ENCODE data around the gene CYB561D2. TPM values are rescaled to one million over a fixed set of nuclear protein-coding genes. Genes with fewer than 3 reads are reported as not detected.

The CYB561D2 gene
- total RNA-seq, 1 experiment from 2014 or later = 16.8 TPM

GRCh38 chr3:50375258-50375931 lies 24.7 kb downstream of the CYB561D2 start:
- no peaks in the 10 kb centered on the region for H3K23me2 ChIP-seq (ENCODE audit: insufficient read length, low read depth, low read length, poor library complexity, severe bottlenecking)

More at GRCh38 chr3:50375258-50375931, 24.7 kb downstream of the CYB561D2 start:
- Mint-ChIP-seq H3K36me3 (ENCODE audit: insufficient read depth in 1 of 3, low read depth in 3 of 3) (peaks cover 0 to 4% (median 0%) of the 10 kb centered on the region in 3 experiments; a peak in 1 of 7 replicates), H3K4me1 (peaks cover 22 to 55% of the 10 kb centered on the region in 2 experiments), H3K27ac (no peak overlapping the region), H3K27me3 (ENCODE audit: low read depth) (peaks cover 5% of the 10 kb centered on the region), H3K9me3 (no peaks in the 10 kb centered on the region), H3K4me3 (no peak overlapping the region)
- WGBS (ENCODE audit: extremely low coverage, insufficient read length, low lambda C conversion rate) = no CpG with 5 or more reads among the region's 7 CpGs
- no peak overlapping the region for H4K5ac ChIP-seq (ENCODE audit: insufficient read length, low read depth, low read length)
- no peak overlapping the region for H3K27ac ChIP-seq (ENCODE audit: insufficient read length, low read depth, low read length)
- no peak overlapping the region for H2BK120ac ChIP-seq (ENCODE audit: low read depth, low read length, poor library complexity, severe bottlenecking)
- H3K14ac ChIP-seq (ENCODE audit: insufficient read depth, low read length) = no peak overlapping the region
- H3K79me2 ChIP-seq (ENCODE audit: insufficient read depth, low read length) = no peaks in the 10 kb centered on the region
- no peak overlapping the region for H4K8ac ChIP-seq (replicated peaks; ENCODE audit: insufficient read length, low read depth, low read length)
- no peak overlapping the region for H3K18ac ChIP-seq (ENCODE audit: insufficient read length, low read depth, low read length)
- H2BK12ac ChIP-seq (ENCODE audit: insufficient read length, low read depth, low read length) = no peak overlapping the region
- TF ChIP-seq, protein P1, sequence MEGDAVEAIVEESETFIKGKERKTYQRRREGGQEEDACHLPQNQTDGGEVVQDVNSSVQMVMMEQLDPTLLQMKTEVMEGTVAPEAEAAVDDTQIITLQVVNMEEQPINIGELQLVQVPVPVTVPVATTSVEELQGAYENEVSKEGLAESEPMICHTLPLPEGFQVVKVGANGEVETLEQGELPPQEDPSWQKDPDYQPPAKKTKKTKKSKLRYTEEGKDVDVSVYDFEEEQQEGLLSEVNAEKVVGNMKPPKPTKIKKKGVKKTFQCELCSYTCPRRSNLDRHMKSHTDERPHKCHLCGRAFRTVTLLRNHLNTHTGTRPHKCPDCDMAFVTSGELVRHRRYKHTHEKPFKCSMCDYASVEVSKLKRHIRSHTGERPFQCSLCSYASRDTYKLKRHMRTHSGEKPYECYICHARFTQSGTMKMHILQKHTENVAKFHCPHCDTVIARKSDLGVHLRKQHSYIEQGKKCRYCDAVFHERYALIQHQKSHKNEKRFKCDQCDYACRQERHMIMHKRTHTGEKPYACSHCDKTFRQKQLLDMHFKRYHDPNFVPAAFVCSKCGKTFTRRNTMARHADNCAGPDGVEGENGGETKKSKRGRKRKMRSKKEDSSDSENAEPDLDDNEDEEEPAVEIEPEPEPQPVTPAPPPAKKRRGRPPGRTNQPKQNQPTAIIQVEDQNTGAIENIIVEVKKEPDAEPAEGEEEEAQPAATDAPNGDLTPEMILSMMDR (conservative IDR thresholded peaks at IDR 0.05) = peak; percentile 64
- no peak overlapping the region for H2BK20ac ChIP-seq (ENCODE audit: low read depth, low read length, poor library complexity, severe bottlenecking)
- no peak overlapping the region for H2BK15ac ChIP-seq (ENCODE audit: low read depth, low read length)
- H3K9ac ChIP-seq (ENCODE audit: extremely low read depth, insufficient read length, low read length) = no peak overlapping the region
- H3K23ac ChIP-seq (ENCODE audit: insufficient read length, low read depth, low read length) = no peak overlapping the region
- no peak overlapping the region for H2AFZ ChIP-seq (ENCODE audit: low read length)
- H3K79me1 ChIP-seq (ENCODE audit: insufficient read depth, low read depth, low read length, poor library complexity, severe bottlenecking) = no peaks in the 10 kb centered on the region
- no peak overlapping the region for H3K4ac ChIP-seq (ENCODE audit: low read depth, low read length)
- no peak overlapping the region for H3K56ac ChIP-seq (ENCODE audit: insufficient read length, low read depth, low read length)
- H4K20me1 ChIP-seq (ENCODE audit: control insufficient read depth, insufficient read depth, insufficient read length) = peaks cover 2% of the 10 kb centered on the region
- DNase-seq = peak; percentile 54
- H4K91ac ChIP-seq (ENCODE audit: insufficient read length, low read depth, low read length) = no peak overlapping the region
- no peak overlapping the region for H2BK5ac ChIP-seq (ENCODE audit: insufficient read length, low read length)
- no peak overlapping the region for H2AK5ac ChIP-seq (ENCODE audit: insufficient read length, low read length)
- H3T11ph ChIP-seq (ENCODE audit: low read length) = no peak overlapping the region
- no peaks in the 10 kb centered on the region for H3K4me1 ChIP-seq (ENCODE audit: insufficient read depth, low read length)
- no peaks in the 10 kb centered on the region for H3K9me3 ChIP-seq (ENCODE audit: control insufficient read depth, low read depth, low read length)
- no peaks in the 10 kb centered on the region for H3K27me3 ChIP-seq (ENCODE audit: insufficient read depth, low read length)
- no peak overlapping the region for H3K4me2 ChIP-seq (ENCODE audit: insufficient read depth, insufficient read length, low read length)

Data from H9 (cell line).